ENCODE data around the gene CD160.
"Not testable (repeated sequence)": the region's sequence is repeated elsewhere in the genome, so short reads cannot be mapped to it uniquely, and the experiment has no call there.

The CD160 gene

GRCh38 chr1:145759721-145760120 lies 40.4 kb downstream of the CD160 start:
- DNase-seq (ENCODE audit: low spot score), result no peak

- not testable (repeated sequence) for DNase-seq (ENCODE audit: low spot score)
These were observed 41.2 kb downstream of the CD160 start for GRCh38 chr1:145760395-145760949.

- DNase-seq (ENCODE audit: low spot score), result not testable (repeated sequence)
These were observed 42.2 kb downstream of the CD160 start for GRCh38 chr1:145761498-145761897.

GRCh38 chr1:145762001-145762400 lies 42.7 kb downstream of the CD160 start:
- not testable (repeated sequence) for DNase-seq (ENCODE audit: low spot score)

GRCh38 chr1:145764231-145764940 lies 45.1 kb downstream of the CD160 start:
- not testable (repeated sequence) for DNase-seq (ENCODE audit: low spot score)

- not testable (repeated sequence) for DNase-seq (ENCODE audit: low spot score)
These were observed 45.8 kb downstream of the CD160 start for GRCh38 chr1:145765127-145765526.

GRCh38 chr1:145765585-145766360 lies 46.5 kb downstream of the CD160 start:
- DNase-seq (ENCODE audit: low spot score), result not testable (repeated sequence)

- DNase-seq (ENCODE audit: low spot score), result not testable (repeated sequence)
These were observed 47.6 kb downstream of the CD160 start for GRCh38 chr1:145766926-145767325.

GRCh38 chr1:145768004-145768403 lies 48.7 kb downstream of the CD160 start:
- DNase-seq (ENCODE audit: low spot score), result not testable (repeated sequence)

GRCh38 chr1:145771056-145771455 lies 51.8 kb downstream of the CD160 start:
- no peak for DNase-seq (ENCODE audit: low spot score)

GRCh38 chr1:145773423-145773822 lies 54.1 kb downstream of the CD160 start:
- DNase-seq (ENCODE audit: low spot score), result no peak

- no peak for DNase-seq (ENCODE audit: low spot score)
These were observed 58.3 kb downstream of the CD160 start for GRCh38 chr1:145777357-145778145.

- no peak for DNase-seq (ENCODE audit: low spot score)
These were observed 58.8 kb downstream of the CD160 start for GRCh38 chr1:145778146-145778540.

GRCh38 chr1:145782272-145783099 lies 63.2 kb downstream of the CD160 start:
- DNase-seq (ENCODE audit: low spot score), result peak; percentile 60

- no peak for DNase-seq (ENCODE audit: low spot score)
These were observed 65.1 kb downstream of the CD160 start for GRCh38 chr1:145784409-145784808.

- DNase-seq (ENCODE audit: low spot score), result no peak
These were observed 66.2 kb downstream of the CD160 start for GRCh38 chr1:145785547-145785946.

- no peak for DNase-seq (ENCODE audit: low spot score)
These were observed 67.0 kb downstream of the CD160 start for GRCh38 chr1:145786271-145786670.

- no peak for DNase-seq (ENCODE audit: low spot score)
These were observed 69.3 kb downstream of the CD160 start for GRCh38 chr1:145788580-145788979.
